D341Med (cell line): Measurements from ENCODE around the gene GART.
"Not testable (repeated sequence)": the region's sequence is repeated elsewhere in the genome, so short reads cannot be mapped to it uniquely, and the experiment has no call there.

ENCODE experiments used
- DNase-seq: peaks from one replicate; pipeline ENCODE4 v3.0.0; 2012; ENCODE audit warnings: low spot score

Gene GART

GRCh38 chr21:33512481-33512880 is 29.4 kb downstream of the GART start:
- no peak for DNase-seq

GRCh38 chr21:33511639-33512038 is 30.3 kb downstream of the GART start:
- no peak for DNase-seq

DNA sequence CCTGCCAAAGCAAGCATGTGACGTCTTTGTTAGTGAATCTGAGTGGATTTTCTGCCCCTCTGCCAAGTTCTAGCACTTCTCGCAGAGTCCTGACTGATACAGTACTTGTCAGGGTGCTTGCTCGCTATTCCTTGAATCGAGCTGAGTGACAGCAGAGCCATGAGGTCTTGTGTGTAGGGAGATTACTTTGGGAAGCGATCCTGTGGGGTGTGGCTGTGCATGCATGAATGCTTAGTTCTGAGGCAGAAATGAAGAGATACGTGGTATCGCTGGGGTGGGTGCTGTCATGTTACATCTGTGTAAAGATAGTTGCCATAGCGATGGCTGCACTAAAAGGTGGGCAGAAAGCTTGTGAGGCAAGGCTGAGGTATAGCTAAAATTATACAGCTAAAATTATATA is 31.1 kb downstream of the GART start:
- DNase-seq, result no peak

DNA sequence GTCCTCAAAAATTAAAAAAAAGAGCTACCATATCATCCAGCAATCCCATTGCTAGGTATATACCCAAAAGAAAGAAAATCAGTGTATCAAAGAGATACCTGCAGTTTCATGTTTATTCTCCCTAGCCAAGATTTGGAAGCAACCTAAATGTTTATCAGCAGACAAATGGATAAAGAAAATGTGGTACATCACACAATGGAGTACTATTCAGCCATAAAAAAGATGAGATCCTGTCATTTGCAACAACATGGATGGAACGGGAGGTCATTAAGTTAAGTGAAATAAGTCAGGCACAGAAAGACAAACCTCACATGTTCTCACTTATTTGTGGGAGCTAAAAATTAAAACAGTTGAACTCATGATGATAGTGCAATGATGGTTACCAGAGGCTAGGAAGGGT is 34.9 kb downstream of the GART start:
- DNase-seq, result not testable (repeated sequence)

DNA sequence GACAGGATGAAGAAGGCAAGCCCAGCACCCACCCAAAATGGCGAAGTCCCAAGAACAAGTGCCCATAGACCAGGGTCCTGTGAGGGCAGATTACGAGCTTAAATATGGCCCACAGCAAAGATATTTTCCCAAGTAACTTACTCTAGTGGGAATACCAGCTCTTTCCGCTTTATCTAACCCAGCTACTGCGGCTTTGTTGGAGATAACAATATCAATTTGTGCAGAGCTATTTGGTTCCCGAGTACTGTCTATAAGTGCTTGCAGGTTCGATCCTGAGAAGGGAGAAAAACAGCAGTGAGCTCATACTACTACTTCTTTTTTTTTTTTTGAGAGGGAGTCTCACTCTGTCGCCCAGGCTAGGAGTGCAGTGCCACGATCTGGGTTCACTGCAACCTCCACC is 36.1 kb downstream of the GART start:
- DNase-seq, result no peak

DNA sequence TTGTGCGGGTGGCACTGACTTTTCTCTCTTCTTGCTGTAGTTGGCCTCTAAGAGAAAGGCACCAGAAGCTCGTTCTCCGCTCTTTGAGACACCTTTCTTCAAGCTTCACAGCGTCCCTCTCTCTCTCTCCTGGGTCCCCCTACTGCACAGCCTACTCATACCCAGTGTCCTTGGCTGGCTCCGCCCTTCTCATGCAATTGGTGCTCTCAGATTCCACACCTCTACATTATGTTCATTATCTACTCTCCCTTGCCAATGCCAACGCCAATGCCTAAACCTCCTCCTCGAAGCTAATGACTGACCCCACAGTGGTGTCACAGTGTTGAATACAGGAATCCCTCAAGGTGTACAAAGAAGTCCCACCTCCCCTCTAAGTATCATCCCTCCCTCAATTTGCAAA is 45.6 kb downstream of the GART start:
- DNase-seq, result no peak

- no peak for DNase-seq
Measured at GRCh38 chr21:33495743-33496142, 46.2 kb downstream of the GART start.

GRCh38 chr21:33493756-33494155 is 48.2 kb downstream of the GART start:
- no peak for DNase-seq

- DNase-seq, result no peak
Measured at GRCh38 chr21:33492571-33492970, 49.3 kb downstream of the GART start.

GRCh38 chr21:33491373-33492102 is 50.4 kb downstream of the GART start, which contains the start of gene DNAJC28:
TSS of gene DNAJC28 (minus strand) at chr21:33491716. CDS start at chr21:33489393, 2,323 bp downstream.
- peak; percentile 97 for DNase-seq

DNA sequence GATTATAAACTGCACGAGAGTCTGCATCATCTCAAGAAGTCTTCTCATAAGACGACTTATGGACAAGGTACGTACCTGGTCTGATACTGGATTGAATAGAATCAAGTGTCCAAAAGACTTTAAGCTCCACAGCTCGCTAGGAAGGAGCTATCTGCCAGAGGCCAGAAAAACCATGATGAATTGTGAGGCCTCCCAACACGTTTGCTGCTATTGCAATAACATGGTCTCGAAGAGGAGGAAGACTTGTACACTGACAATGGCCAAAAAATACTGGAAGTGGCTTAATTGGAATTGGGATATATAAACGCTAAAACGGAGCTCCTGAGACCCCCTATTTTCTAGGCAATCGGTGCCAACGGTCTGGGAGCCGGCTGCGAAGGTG is 50.9 kb downstream of the GART start:
- DNase-seq, result no peak

DNA sequence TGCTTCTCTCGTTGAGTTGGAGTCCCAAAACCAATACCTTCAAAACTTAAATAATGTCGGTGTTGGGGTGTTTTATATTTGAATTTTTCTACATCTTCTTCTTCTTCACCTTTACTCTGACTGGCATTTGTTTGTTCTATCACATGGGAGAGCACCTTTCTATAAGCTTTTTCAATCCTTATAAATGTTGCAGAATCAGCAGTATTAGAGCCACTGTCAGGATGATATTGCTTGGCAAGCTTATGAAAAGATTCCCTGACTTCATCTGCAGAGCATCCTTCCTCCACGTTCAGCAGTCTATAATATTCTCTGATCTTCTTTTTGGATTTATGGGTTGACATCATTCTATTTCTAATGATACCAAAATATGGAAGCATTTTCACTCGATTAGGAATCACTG is 53.0 kb downstream of the GART start:
- DNase-seq, result no peak

- no peak for DNase-seq
Measured at GRCh38 chr21:33487996-33488395, 53.9 kb downstream of the GART start.

DNA sequence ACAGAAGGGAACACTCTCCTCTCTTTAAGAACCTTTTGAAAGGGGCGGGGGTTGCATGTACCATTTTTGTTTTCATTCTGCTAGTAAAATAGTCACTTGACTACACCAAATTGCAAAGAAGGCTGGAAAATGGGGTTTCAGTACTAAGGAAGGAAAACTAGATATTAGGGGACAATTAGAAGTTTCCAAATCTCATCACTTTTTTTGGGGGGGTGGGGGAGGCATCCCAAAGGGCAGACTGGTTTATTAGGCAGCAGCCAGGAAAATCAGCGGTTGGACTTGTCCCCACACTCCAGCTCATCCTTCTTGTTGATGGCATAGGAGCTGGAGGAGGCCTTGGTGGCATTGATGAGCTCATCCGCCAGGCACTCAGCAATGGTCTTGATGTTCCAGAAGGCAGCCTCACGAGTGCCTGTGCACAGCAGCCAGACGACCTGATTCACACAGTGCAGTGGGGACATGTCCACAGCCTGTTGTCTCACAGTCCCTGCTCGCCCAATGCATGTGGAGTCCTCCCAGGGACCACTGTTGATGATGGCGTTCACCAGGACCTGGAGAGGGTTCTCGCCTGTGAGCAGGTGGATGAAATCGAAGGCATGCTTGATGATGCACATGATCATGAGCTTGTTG is 60.5 kb downstream of the GART start:
- DNase-seq, result no peak

DNA sequence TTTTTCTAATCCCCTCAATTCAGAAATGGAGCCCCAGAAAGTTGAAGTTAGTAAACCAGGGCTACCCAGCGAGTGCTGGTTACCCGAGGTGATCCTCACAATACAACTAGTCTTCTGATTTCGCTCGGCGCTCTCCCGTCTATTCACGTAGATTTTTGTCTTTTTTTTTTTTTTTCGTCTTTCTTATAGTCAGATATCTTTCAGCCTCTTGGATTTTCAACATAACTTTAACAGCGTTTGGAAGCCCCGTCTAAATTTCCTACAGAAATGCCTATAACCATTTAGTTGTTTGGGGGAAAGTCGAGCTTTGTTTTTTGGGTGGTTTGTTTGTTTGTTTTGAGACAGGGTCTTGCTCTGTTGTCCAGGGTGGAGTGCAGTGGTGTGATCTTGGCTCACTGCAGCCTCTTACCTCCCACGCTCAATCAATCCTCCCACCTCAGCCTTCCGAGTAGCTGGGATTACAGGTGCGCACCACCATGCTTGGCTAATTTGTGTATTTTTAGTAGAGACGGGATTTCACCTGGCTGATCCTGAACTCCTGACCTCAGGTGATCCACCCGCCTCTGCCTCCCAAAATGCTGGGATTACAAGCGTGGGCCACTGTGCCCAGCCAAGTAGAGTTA is 61.3 kb downstream of the GART start:
- DNase-seq, result no peak

GRCh38 chr21:33479679-33480480 is 62.0 kb downstream of the GART start, which contains the start of gene TMEM50B:
TSS of gene TMEM50B (minus strand) at chr21:33479974. CDS start at chr21:33468885, 11,089 bp downstream.
- peak; percentile 99 for DNase-seq

GRCh38 chr21:33478935-33479678 is 62.8 kb downstream of the GART start:
- peak; percentile 73 for DNase-seq

DNA sequence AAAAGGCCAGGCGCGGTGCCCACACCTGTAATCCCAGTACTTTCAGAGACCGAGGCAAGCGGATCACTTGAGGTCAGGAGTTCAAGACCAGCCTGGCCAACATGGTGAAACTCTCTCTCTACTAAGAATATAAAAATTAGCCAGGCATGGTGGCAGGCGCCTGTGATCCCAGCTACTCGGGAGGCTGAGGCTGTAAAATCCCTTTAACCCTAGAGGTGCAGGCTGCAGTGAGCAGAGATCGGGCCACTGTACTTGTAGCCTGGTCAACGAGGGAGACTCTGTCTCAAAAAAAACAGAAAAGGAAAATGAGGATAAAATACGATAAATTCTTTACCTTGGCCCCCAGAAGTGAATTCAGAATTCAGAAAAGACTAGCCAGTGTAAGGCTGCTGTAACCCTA is 63.7 kb downstream of the GART start:
- no peak for DNase-seq

GRCh38 chr21:33477066-33477465 is 64.9 kb downstream of the GART start:
- no peak for DNase-seq

GRCh38 chr21:33473344-33473743 is 68.6 kb downstream of the GART start:
- no peak for DNase-seq

DNA sequence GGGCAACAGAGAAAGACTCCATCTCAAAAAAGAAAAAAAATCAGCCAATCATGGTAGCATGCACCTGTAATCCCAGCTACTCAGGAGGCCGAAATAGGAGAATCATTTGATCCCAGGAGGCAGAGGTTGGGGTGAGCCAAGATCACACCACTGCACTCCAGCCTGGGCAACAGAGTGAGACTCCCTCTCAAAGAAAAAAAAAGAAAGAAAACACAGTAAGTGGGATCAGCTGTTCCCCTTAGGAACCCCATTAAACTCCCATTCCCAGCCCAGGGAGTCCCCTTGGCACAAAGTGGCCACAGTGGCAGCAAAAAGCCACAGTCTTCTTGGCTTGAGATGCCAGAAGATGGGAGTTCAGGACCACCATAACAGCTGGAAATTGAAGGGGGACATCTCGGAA is 71.2 kb downstream of the GART start:
- no peak for DNase-seq

DNA sequence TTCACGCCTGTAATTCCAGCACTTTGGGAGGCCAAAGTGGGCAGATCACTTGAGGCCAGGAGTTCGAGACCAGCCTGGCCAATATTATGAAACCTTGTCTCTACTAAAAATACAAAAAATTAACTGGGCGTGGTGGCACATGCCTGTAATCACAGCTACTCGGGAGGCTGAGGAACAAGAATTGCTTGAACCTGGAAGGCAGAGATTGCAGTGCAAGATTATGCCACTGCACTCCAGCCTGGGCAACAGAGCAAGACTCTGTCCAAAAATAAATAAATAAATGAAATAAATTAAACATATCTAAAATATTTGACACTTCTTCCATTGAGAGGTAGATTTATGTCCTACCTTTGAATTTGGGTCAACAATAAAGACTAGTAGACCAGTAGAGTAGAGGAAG is 72.7 kb downstream of the GART start:
- DNase-seq, result not testable (repeated sequence)
